GM18508 (cell line): ENCODE results near the gene SLC22A13.

ENCODE experiments used
- ATAC-seq: cut with Tn5 transposase; IDR thresholded peaks from one replicate; pipeline ENCODE4 v1.9.1; 2021; ENCODE audit warnings: moderate number of reproducible peaks; ENCODE audit not compliant: insufficient read depth, unreplicated experiment

The SLC22A13 gene

DNA sequence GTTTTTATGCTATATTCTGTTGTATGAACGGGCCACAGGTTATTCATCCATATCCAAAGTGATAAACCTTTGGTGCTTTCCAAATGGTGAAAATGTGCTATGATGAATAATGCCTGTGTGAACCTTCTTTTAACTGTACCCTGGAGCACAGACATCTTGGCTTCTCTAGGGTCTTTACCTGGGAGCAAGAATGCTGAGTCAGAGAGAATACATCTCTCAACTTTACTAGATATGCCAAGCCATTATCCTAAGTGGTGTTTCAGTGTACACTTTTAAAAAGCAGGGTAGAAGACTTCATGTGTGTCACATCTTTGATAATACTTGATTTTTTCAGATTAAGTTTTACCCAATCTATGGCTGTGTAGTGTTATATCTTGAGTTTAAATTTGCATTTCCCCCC, 57.4 kb downstream of the SLC22A13 start:
- ATAC-seq = no peak

DNA sequence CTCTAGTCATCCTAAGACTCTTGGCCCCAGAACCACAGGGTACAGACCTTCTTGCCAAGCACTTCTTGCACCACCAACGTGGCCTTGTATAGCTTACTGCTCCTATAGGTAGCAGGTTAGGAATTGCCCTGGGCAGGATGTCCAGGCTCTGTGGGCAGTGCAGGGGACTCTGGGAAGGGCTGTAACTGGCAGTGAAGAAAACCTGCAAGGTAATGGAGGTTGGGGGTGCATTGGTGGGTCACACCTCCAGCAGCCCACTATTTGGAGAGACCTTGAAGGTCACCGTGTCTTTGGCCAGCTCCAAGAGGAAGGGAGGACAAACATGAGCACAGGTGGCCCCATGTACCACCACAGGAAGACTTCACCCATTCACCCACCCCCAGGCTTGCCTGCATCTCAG, 59.6 kb downstream of the SLC22A13 start:
- no peak for ATAC-seq

DNA sequence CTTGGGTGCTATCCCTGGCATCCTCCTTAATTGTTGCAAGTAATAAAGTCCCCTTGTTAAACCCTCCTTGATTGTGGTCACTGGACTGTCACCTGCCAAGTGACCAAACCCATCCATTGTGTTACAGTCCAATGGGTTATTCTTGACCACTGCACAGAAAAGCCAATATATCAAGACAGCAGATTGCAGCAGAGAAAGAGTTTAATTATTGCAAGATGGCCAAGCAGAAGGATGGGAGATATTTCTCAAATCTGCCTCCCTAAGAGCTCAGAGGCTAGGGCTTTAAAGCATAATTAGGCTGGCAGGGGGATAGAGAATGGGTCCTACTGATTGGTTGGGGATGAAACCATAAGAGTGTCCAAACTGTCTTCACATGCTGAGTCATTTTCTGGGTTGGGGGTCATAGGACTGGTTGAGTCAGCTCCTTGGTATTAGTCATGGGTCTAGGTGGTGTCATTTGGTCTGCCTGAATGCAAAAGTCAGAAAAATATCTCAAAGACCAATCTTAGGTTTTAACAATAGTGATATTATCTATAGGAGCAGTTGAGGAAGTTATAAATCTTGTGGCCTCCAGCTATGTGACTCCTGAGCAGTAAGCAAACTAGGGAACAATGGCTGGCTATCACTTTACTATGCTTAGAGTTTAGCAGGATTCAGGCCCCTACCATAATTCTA, 61.9 kb downstream of the SLC22A13 start:
- ATAC-seq = no peak
